NT2/D1 (cell line): ENCODE measurements around the gene NADK.

Experiments used
- DNase-seq: peaks from one replicate; pipeline ENCODE4 v3.0.0-alpha.2; 2011; ENCODE audit warnings: low read depth, low spot score
- H3K27me3 ChIP-seq: 2 replicates; pipeline ENCODE4 v1.6.0; 2011; ENCODE audit warnings: mild to moderate bottlenecking; ENCODE audit not compliant: insufficient read length, insufficient read depth
- H3K36me3 ChIP-seq: 2 replicates; pipeline ENCODE4 v1.6.1; 2011; ENCODE audit warnings: mild to moderate bottlenecking, low read length, mixed read lengths; ENCODE audit not compliant: insufficient read depth, insufficient read length
- H3K4me1 ChIP-seq: 2 replicates; pipeline ENCODE4 v1.5.1; 2011; ENCODE audit not compliant: insufficient read depth, insufficient read length
- H3K4me3 ChIP-seq: 2 replicates; pipeline ENCODE4 v1.5.1; 2011; ENCODE audit warnings: low read depth; ENCODE audit not compliant: insufficient read length
- H3K9ac ChIP-seq: 2 replicates; pipeline ENCODE4 v1.6.0; 2011; ENCODE audit warnings: low read depth; ENCODE audit not compliant: insufficient read length
- H3K9me3 ChIP-seq: 2 replicates; pipeline ENCODE4 v1.5.1; 2011; ENCODE audit warnings: mild to moderate bottlenecking, low read length; ENCODE audit not compliant: insufficient read depth
- SUZ12 ChIP-seq: IDR thresholded peaks from 2 replicates; pipeline ENCODE4 v1.6.1; 2011; ENCODE audit not compliant: insufficient read length, insufficient read depth; ENCODE audit errors: extremely low read depth
- YY1 ChIP-seq: IDR thresholded peaks from 2 replicates; pipeline ENCODE4 v1.6.1; 2011; ENCODE audit not compliant: insufficient read length, insufficient read depth
- ZNF274 ChIP-seq: IDR thresholded peaks from 2 replicates; pipeline ENCODE4 v1.6.1; 2011; ENCODE audit warnings: mild to moderate bottlenecking, low read depth, low read length

The NADK gene

GRCh38 chr1:1761504-1762376 lies 16.5 kb downstream of the NADK start:
- Histone ChIP-seq H3K9me3 (no peaks in the 10 kb centered on the region), H3K36me3 (peaks cover 70% of the 10 kb centered on the region), H3K27me3 (no peaks in the 10 kb centered on the region), H3K4me3 (no peak overlapping the region), H3K4me1 (peaks cover 3% of the 10 kb centered on the region), H3K9ac (no peak overlapping the region)
- TF ChIP-seq ZNF274 (no peak), YY1 (no peak), SUZ12 (no peak)
- no peak for DNase-seq

GRCh38 chr1:1760715-1761114 lies 17.6 kb downstream of the NADK start:
- Histone ChIP-seq H3K9me3 (no peaks in the 10 kb centered on the region), H3K4me1 (peaks cover 3% of the 10 kb centered on the region), H3K27me3 (no peaks in the 10 kb centered on the region), H3K4me3 (no peak overlapping the region), H3K9ac (no peak overlapping the region), H3K36me3 (peaks cover 76% of the 10 kb centered on the region)
- TF ChIP-seq SUZ12 (no peak), ZNF274 (no peak), YY1 (no peak)
- no peak for DNase-seq

GRCh38 chr1:1760345-1760650 lies 18.0 kb downstream of the NADK start:
- TF ChIP-seq YY1 (no peak), SUZ12 (no peak), ZNF274 (no peak)
- H3K4me3 ChIP-seq, result no peak overlapping the region
- DNase-seq, result no peak
- H3K4me1 ChIP-seq, result peaks cover 3% of the 10 kb centered on the region
- no peak overlapping the region for H3K9ac ChIP-seq
- no peaks in the 10 kb centered on the region for H3K9me3 ChIP-seq
- H3K36me3 ChIP-seq, result peaks cover 81% of the 10 kb centered on the region
- H3K27me3 ChIP-seq, result no peaks in the 10 kb centered on the region

- Histone ChIP-seq H3K36me3 (peaks cover 80% of the 10 kb centered on the region), H3K9ac (no peak overlapping the region), H3K4me1 (peaks cover 3% of the 10 kb centered on the region), H3K9me3 (no peaks in the 10 kb centered on the region), H3K27me3 (no peaks in the 10 kb centered on the region), H3K4me3 (no peak overlapping the region)
- no peak for TF ChIP-seq ZNF274
- no peak for TF ChIP-seq SUZ12
- TF ChIP-seq YY1, result no peak
- DNase-seq, result no peak
Observed at GRCh38 chr1:1759456-1760344, 18.6 kb downstream of the NADK start.

- TF ChIP-seq YY1 (no peak), SUZ12 (no peak), ZNF274 (no peak)
- H3K36me3 ChIP-seq, result peaks cover 82% of the 10 kb centered on the region
- no peaks in the 10 kb centered on the region for H3K9me3 ChIP-seq
- no peak overlapping the region for H3K9ac ChIP-seq
- DNase-seq, result no peak
- H3K27me3 ChIP-seq, result no peaks in the 10 kb centered on the region
- no peak overlapping the region for H3K4me3 ChIP-seq
- peaks cover 2% of the 10 kb centered on the region for H3K4me1 ChIP-seq
Observed at GRCh38 chr1:1758692-1759455, 19.4 kb downstream of the NADK start.

GRCh38 chr1:1758059-1758621 lies 20.1 kb downstream of the NADK start:
- H3K36me3 ChIP-seq, result peaks cover 86% of the 10 kb centered on the region
- no peaks in the 10 kb centered on the region for H3K27me3 ChIP-seq
- no peaks in the 10 kb centered on the region for H3K4me1 ChIP-seq
- H3K9ac ChIP-seq, result no peak overlapping the region
- TF ChIP-seq YY1 (no peak), SUZ12 (no peak), ZNF274 (no peak)
- no peaks in the 10 kb centered on the region for H3K9me3 ChIP-seq
- no peak overlapping the region for H3K4me3 ChIP-seq
- DNase-seq, result no peak
